ENCODE data around the gene FBLN2.

The FBLN2 gene

GRCh38 chr3:13669457-13669856 lies 120.5 kb downstream of the FBLN2 start:
- no peak for TF ChIP-seq CTCF (IDR thresholded peaks at IDR 0.05; ENCODE audit: insufficient read depth, low read depth, low read length, missing control alignments)
- no peak for DNase-seq (ENCODE audit: low read depth)

GRCh38 chr3:13670292-13670691 lies 121.4 kb downstream of the FBLN2 start:
- DNase-seq (ENCODE audit: low read depth): no peak
- TF ChIP-seq CTCF (IDR thresholded peaks at IDR 0.05; ENCODE audit: insufficient read depth, low read depth, low read length, missing control alignments): no peak
- H3K4me3 ChIP-seq (ENCODE audit: low read depth, low read length): no peak overlapping the region

More at GRCh38 chr3:13669457-13669856, 120.5 kb downstream of the FBLN2 start:
- H3K4me3 ChIP-seq (ENCODE audit: low read depth, low read length): no peak overlapping the region

- DNase-seq (ENCODE audit: low read depth): no peak
- no peak overlapping the region for H3K4me3 ChIP-seq (ENCODE audit: low read depth, low read length)
- no peak for TF ChIP-seq CTCF (IDR thresholded peaks at IDR 0.05; ENCODE audit: insufficient read depth, low read depth, low read length, missing control alignments)
Measured at GRCh38 chr3:13671482-13672233, 122.7 kb downstream of the FBLN2 start.

- H3K4me3 ChIP-seq (ENCODE audit: low read depth, low read length): no peak overlapping the region
- no peak for DNase-seq (ENCODE audit: low read depth)
- no peak for TF ChIP-seq CTCF (IDR thresholded peaks at IDR 0.05; ENCODE audit: insufficient read depth, low read depth, low read length, missing control alignments)
Measured at GRCh38 chr3:13673207-13673606, 124.3 kb downstream of the FBLN2 start.

GRCh38 chr3:13674538-13675185 lies 125.7 kb downstream of the FBLN2 start:
- TF ChIP-seq CTCF (IDR thresholded peaks at IDR 0.05; ENCODE audit: insufficient read depth, low read depth, low read length, missing control alignments): no peak
- H3K4me3 ChIP-seq (ENCODE audit: low read depth, low read length): no peak overlapping the region
- no peak for DNase-seq (ENCODE audit: low read depth)

GRCh38 chr3:13676356-13677017 lies 127.6 kb downstream of the FBLN2 start:
- H3K4me3 ChIP-seq (ENCODE audit: low read depth, low read length): no peak overlapping the region
- TF ChIP-seq CTCF (IDR thresholded peaks at IDR 0.05; ENCODE audit: insufficient read depth, low read depth, low read length, missing control alignments): no peak
- no peak for DNase-seq (ENCODE audit: low read depth)
